NCI-H2029 treated with DMSO at 0.1 percent for 48 hours (cell line): ENCODE results near the gene NR6A1.

Experiments used
- DNase-seq: peaks from one replicate; lab custom pipeline; 2025; lab: John Stamatoyannopoulos, UW

NR6A1 gene

GRCh38 chr9:124723352-124723751 lies 47.8 kb downstream of the NR6A1 start:
- no peak for DNase-seq

- DNase-seq = no peak
These were observed 49.8 kb downstream of the NR6A1 start for GRCh38 chr9:124721109-124721906.

GRCh38 chr9:124720429-124721108 lies 50.5 kb downstream of the NR6A1 start:
- DNase-seq = no peak

GRCh38 chr9:124718928-124719327 lies 52.2 kb downstream of the NR6A1 start:
- DNase-seq = no peak

- DNase-seq = no peak
These were observed 53.5 kb downstream of the NR6A1 start for GRCh38 chr9:124717597-124717996.

- DNase-seq = no peak
These were observed 54.3 kb downstream of the NR6A1 start for GRCh38 chr9:124716808-124717207.

- DNase-seq = no peak
These were observed 60.3 kb downstream of the NR6A1 start for GRCh38 chr9:124710766-124711165.

- no peak for DNase-seq
These were observed 61.8 kb downstream of the NR6A1 start for GRCh38 chr9:124709292-124709690.

GRCh38 chr9:124708633-124709291 lies 62.3 kb downstream of the NR6A1 start:
- no peak for DNase-seq

- no peak for DNase-seq
These were observed 63.0 kb downstream of the NR6A1 start for GRCh38 chr9:124708074-124708473.

GRCh38 chr9:124707666-124708065 lies 63.4 kb downstream of the NR6A1 start:
- no peak for DNase-seq

GRCh38 chr9:124706685-124707084 lies 64.4 kb downstream of the NR6A1 start:
- no peak for DNase-seq

GRCh38 chr9:124699575-124699974 lies 71.5 kb downstream of the NR6A1 start:
- DNase-seq = no peak

GRCh38 chr9:124698265-124698664 lies 72.8 kb downstream of the NR6A1 start:
- DNase-seq = no peak

GRCh38 chr9:124697326-124698200 lies 73.5 kb downstream of the NR6A1 start:
- DNase-seq = no peak

GRCh38 chr9:124696101-124696500 lies 75.0 kb downstream of the NR6A1 start:
- no peak for DNase-seq

- no peak for DNase-seq
These were observed 75.7 kb downstream of the NR6A1 start for GRCh38 chr9:124695280-124695890.

GRCh38 chr9:124694414-124695279 lies 76.5 kb downstream of the NR6A1 start:
- no peak for DNase-seq

GRCh38 chr9:124693403-124693802 lies 77.7 kb downstream of the NR6A1 start:
- DNase-seq = no peak

- DNase-seq = no peak
These were observed 82.7 kb downstream of the NR6A1 start for GRCh38 chr9:124688238-124688904.
